SJCRH30 (cell line): ENCODE results near the gene ITGA6. TPM values are rescaled to one million over a fixed set of nuclear protein-coding genes. Genes with fewer than 3 reads are reported as not detected.

Source experiments
- DNase-seq, 2 experiments: peaks; one replicate each; pipeline ENCODE4 v3.0.0-alpha.2; 2015 to 2020
- H3K27ac ChIP-seq: fragments of 250-450 bp; sonication (Bioruptor Pico); 2 replicates; pipeline ENCODE4 v1.5.1; 2020; ENCODE audit warnings: mild to moderate bottlenecking, moderate library complexity
- H3K27me3 ChIP-seq: fragments of 250-450 bp; sonication (Bioruptor Pico); 2 replicates; pipeline ENCODE4 v1.5.1; 2020; ENCODE audit warnings: mild to moderate bottlenecking, moderate library complexity
- H3K36me3 ChIP-seq: fragments of 250-450 bp; sonication (Bioruptor Pico); 2 replicates; pipeline ENCODE4 v1.5.1; 2020; ENCODE audit warnings: mild to moderate bottlenecking, moderate library complexity
- H3K4me1 ChIP-seq: fragments of 250-450 bp; sonication (Bioruptor Pico); 2 replicates; pipeline ENCODE4 v1.5.1; 2020; ENCODE audit warnings: mild to moderate bottlenecking, moderate library complexity
- H3K4me3 ChIP-seq: fragments of 250-450 bp; sonication (Bioruptor Pico); 2 replicates; pipeline ENCODE4 v1.5.1; 2020; ENCODE audit warnings: mild to moderate bottlenecking, moderate library complexity
- H3K9me3 ChIP-seq: fragments of 250-450 bp; sonication (Bioruptor Pico); replicated peaks from 2 replicates; pipeline ENCODE4 v1.5.1; 2020; ENCODE audit warnings: mild to moderate bottlenecking, moderate library complexity
- total RNA-seq: library from RNA; depleted of rRNA; stranded (reverse); fragments of >200 nt; shearing (Covaris generic); gene quantifications from 2 replicates; pipeline ENCODE4 v1.2.3, GENCODE V29; 2014

The ITGA6 gene
- total RNA-seq, 1 experiment from 2014 or later: 57.8 TPM

DNA sequence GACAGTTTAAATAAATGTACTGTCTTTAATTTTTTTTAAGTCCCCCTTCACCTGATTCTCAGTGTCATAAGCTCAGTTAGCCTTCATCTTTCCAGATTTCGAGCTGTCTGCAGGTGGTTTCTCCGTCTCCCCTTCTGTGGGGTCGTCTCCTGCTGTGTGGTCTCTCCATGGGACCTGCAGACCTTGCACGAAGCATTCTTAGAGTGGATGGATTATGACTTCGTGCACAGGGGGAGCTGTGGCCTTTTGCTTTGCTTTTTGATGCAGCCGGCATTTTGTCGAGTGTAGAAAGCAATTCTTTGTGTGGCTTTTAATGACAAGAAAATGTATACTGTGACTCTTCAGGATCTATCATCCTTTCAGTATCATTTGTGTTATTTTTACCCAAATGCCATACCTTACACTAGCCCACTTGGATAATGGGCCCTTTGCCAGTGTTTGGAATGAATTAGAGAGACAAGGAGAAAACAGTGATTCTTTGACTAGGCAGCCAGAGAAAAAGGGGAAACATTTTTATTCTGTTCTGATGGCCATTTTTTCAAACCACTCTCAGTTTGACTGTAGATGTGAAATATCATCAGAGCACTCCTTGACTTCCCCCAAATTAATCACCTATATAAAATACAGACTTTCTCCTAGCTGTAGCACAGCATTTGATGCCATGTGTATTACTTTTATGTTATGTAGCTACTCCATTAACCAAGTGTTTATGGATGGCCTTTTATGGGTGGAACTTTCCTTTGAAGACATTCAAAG, 54.3 kb downstream of the ITGA6 start:
- H3K27me3 ChIP-seq: no peaks in the 10 kb centered on the region
- no peak overlapping the region for H3K4me3 ChIP-seq
- H3K4me1 ChIP-seq: no peaks in the 10 kb centered on the region
- no peak for DNase-seq
- H3K9me3 ChIP-seq: no peaks in the 10 kb centered on the region
- H3K36me3 ChIP-seq: no peaks in the 10 kb centered on the region; the same call in 1 of the 2 replicates
- no peak overlapping the region for H3K27ac ChIP-seq

DNA sequence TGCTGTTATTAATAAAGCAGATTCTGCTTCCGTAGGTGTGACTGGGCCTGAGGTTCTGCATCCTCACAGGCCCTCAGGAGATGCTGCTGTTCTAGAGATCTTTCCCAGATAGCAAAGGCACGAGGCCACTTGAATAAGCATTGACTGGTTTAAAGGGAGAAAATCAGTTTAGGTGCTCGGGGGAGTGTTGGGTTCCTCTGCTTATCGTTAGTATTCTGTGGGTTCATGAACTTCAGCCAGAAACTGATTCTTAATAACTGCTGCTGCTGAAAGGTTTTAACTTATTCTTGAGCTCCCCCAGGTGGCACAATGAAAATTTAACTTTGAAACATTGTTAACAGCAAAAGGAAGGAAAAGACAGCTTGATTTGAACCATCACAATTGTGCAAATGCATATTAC, 56.9 kb downstream of the ITGA6 start:
- DNase-seq: peak in 1 of 2 experiments; percentile 38
- no peaks in the 10 kb centered on the region for H3K27me3 ChIP-seq
- H3K4me1 ChIP-seq: no peaks in the 10 kb centered on the region
- no peaks in the 10 kb centered on the region for H3K9me3 ChIP-seq
- H3K36me3 ChIP-seq: peaks cover 11% of the 10 kb centered on the region; the same call in 1 of the 2 replicates
- H3K4me3 ChIP-seq: no peak overlapping the region
- H3K27ac ChIP-seq: no peak overlapping the region

DNA sequence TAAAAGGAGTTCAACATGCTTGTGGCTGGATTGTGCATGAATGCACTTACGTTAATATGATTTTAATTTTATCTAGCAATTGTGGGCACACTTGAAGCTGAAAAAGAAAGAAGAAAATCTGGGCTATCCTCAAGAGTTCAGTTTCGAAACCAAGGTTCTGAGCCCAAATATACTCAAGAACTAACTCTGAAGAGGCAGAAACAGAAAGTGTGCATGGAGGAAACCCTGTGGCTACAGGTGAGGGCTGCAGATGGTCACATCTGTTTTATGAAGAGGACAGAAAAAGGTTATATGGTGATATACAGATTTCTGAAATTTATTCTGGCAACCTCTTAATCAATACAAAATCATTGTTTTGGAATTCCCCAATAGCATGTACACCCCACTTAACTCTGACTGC, 57.3 kb downstream of the ITGA6 start:
- Histone ChIP-seq H3K27ac (no peak overlapping the region), H3K9me3 (no peaks in the 10 kb centered on the region), H3K4me3 (no peak overlapping the region), H3K36me3 (peaks cover 11% of the 10 kb centered on the region; the same call in 1 of the 2 replicates), H3K27me3 (no peaks in the 10 kb centered on the region), H3K4me1 (no peaks in the 10 kb centered on the region)
- no peak for DNase-seq

DNA sequence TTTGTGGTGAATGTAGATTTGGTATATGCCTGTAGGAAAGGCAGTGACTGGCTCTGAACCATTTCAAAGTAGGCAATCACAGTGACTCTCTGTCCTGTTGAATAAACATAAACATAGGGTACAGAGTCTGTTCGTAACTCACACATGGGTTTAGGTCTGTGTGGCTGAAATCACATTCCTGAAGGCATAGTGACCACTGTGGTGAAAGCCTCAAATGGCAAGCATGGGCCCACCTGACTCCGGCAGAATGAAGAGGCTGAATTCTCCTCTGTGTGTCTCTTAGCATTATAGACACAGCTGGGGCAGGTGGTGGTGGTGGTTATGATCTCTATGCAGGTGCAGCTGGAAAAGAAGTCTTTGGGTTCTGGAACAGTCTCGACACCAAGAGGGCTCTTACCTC, 61.2 kb downstream of the ITGA6 start:
- Histone ChIP-seq H3K27me3 (no peaks in the 10 kb centered on the region), H3K4me1 (no peaks in the 10 kb centered on the region), H3K27ac (no peak overlapping the region), H3K9me3 (no peaks in the 10 kb centered on the region), H3K36me3 (peaks cover 24% of the 10 kb centered on the region; the same call in 1 of the 2 replicates), H3K4me3 (no peak overlapping the region)
- DNase-seq: no peak

DNA sequence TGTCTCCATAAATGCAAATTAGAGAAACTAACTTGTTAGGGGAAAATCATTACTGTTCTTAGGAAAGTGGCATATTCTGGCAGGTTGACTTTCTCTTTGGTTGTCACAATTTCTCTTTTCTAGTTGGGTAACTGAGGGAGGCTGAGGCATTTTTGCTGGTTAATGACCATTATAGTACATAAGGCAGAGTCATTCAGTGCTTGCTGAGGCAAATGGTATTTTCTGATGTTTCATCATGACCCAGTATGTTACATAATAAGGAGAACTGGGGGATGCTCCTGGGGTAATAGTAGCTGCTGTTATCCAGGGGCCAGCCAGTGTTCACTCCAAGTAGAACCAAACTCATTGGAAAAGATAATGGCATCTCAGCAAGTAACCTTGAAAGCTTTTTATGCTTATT, 62.3 kb downstream of the ITGA6 start:
- no peaks in the 10 kb centered on the region for H3K4me1 ChIP-seq
- no peak for DNase-seq
- H3K36me3 ChIP-seq: peaks cover 25% of the 10 kb centered on the region; the same call in 1 of the 2 replicates
- H3K27me3 ChIP-seq: no peaks in the 10 kb centered on the region
- no peak overlapping the region for H3K4me3 ChIP-seq
- H3K27ac ChIP-seq: no peak overlapping the region
- H3K9me3 ChIP-seq: no peaks in the 10 kb centered on the region

DNA sequence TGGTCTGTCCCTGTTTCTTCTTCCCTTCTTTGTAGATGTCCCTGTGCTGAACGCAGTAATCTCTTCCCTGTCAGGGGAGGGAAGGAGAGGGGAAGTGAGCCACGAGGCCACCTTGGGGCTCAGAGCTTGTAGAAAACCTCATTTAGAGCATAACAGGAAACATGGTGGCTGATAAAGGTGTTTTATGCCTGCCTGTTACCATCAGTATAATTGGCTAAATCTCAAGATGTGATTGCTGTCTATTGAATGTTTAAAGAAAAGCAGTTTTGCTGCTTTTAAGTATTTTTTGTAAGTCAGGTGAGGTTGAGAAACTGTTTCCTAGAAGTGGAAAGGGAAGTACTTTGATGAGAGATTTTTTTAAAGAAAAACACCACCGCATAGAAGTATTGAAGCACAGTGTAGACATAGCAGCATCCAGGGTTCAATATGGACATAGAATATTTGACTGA, 68.8 kb downstream of the ITGA6 start:
- H3K27me3 ChIP-seq: no peaks in the 10 kb centered on the region
- H3K9me3 ChIP-seq: no peaks in the 10 kb centered on the region
- H3K27ac ChIP-seq: no peak overlapping the region
- H3K4me1 ChIP-seq: no peaks in the 10 kb centered on the region
- DNase-seq: no peak
- H3K4me3 ChIP-seq: no peak overlapping the region
- peaks cover 20% of the 10 kb centered on the region; the same call in 1 of the 2 replicates for H3K36me3 ChIP-seq

DNA sequence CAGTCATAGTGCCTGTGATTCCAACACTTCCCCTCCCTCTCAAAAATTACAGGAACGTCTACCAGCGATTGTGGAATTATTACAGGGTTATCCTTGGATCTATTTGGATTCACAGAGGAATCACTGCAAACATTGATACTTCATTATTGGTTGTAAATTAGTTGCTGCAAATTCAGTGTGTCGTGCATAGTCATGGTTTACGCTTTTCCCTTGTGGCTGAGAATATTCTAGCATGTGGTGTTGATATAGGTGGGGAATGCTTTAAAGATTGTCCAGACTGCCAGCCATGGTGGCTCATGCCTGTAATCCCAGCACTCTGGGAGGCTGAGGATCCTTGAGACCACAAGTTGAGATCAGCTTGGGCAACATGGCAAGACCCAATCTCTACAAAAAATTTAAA, 79.8 kb downstream of the ITGA6 start:
- H3K27me3 ChIP-seq: no peaks in the 10 kb centered on the region
- no peak overlapping the region for H3K27ac ChIP-seq

DNA sequence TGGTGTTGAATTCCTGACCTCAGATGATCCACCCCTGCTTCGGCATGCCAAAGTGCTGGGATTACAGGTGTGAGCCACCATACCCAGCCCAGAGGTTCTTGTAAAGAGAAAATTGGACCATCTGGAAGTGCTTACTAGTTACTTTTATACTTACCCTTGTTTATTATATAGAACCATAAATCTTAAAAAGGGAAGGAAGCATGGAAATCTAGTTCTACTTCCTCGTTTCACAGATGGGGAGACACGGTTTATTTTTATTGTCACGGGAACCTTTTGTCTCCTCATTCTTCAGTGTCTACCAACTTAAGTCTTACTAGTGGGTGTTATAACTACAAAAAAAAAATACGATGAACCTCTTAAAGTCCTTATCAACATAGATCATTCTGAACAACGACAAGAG, 82.7 kb downstream of the ITGA6 start:
- Histone ChIP-seq H3K27me3 (no peaks in the 10 kb centered on the region), H3K36me3 (no peaks in the 10 kb centered on the region), H3K4me1 (no peaks in the 10 kb centered on the region), H3K27ac (no peak overlapping the region), H3K9me3 (peaks cover 17% of the 10 kb centered on the region), H3K4me3 (no peak overlapping the region)
- no peak for DNase-seq

More for the DNA sequence above, 79.8 kb downstream of the ITGA6 start:
- DNase-seq: no peak
- Histone ChIP-seq H3K9me3 (peaks cover 7% of the 10 kb centered on the region), H3K36me3 (peaks cover 3% of the 10 kb centered on the region; the same call in 1 of the 2 replicates), H3K4me3 (no peak overlapping the region), H3K4me1 (no peaks in the 10 kb centered on the region)

DNA sequence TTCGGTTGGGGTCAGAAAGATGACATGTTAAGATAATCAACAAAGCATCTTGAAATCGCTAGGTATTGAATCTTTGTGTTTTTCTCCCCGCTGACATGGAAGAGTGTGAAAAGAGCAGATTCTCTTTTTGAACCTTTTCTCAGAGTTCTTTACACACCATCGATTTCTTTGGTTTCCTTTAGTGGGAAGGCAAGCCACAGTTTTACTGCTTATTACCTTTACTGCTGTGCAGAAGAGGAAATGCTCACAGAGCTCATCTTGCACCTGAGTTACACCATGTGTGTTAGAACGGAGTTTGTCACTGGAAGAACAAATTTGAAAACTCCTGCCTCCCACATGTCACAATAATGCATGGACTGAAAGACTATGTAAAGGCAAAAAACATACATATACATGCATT, 83.2 kb downstream of the ITGA6 start:
- no peak for DNase-seq
- no peaks in the 10 kb centered on the region for H3K36me3 ChIP-seq
- H3K9me3 ChIP-seq: peaks cover 17% of the 10 kb centered on the region
- no peak overlapping the region for H3K4me3 ChIP-seq
- H3K27ac ChIP-seq: no peak overlapping the region
- no peaks in the 10 kb centered on the region for H3K4me1 ChIP-seq
- H3K27me3 ChIP-seq: no peaks in the 10 kb centered on the region

DNA sequence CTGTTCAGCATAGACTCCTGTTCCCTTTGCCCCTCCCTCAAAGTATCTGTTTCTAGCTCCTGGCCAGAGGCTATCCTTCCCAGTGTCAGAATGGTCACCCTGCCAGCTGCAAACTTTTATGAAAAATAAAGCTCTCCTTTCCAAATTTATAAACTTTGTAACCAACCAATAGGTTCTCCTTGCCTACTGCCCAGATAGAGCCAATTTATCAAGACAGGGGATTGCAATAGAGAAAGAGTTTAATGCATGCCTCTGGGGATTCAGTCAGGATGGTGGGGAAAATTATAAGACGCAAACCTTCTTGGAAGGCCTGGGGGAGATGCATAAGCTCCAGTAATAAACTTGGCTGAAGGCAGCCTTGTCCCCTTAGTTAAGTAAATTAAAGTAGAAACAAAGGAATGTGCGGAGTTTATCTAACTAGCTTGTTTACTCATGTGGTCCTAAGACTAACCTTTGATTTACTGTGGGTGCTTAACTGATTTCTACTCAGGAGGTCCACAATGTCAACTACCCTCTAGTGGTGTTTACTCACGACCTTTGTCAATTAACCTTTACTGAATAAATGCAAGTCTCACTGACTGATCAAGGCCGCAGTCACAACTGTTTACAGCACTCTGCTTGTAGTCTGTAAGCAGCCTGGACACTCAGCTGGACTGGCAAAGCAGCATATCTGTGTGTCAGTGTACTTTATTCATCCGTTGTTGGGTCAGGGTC, 85.6 kb downstream of the ITGA6 start:
- H3K4me3 ChIP-seq: no peak overlapping the region
- H3K36me3 ChIP-seq: no peaks in the 10 kb centered on the region
- H3K27ac ChIP-seq: no peak overlapping the region
- H3K27me3 ChIP-seq: no peaks in the 10 kb centered on the region
- no peaks in the 10 kb centered on the region for H3K4me1 ChIP-seq
- peaks cover 17% of the 10 kb centered on the region for H3K9me3 ChIP-seq
- DNase-seq: no peak

DNA sequence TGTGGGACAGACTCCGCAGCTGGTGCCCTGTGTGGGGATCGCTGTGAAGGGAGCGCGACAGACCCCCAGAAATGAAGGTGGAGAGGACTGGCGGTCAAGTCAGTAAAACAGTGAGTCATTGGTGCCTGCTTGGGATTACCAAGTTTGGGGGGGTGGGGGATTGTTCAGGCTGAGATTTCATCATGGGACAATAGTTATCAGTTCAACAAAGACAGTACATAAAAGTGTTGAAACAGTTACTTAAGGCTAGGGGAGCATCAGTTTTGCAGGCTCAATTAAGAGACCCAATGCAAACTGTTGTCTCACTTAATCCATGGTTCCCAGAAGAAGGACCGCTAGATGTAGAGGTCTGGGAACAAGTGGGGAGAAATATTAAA, 86.1 kb downstream of the ITGA6 start:
- DNase-seq: no peak
- Histone ChIP-seq H3K4me1 (no peaks in the 10 kb centered on the region), H3K27me3 (no peaks in the 10 kb centered on the region), H3K9me3 (peaks cover 17% of the 10 kb centered on the region), H3K27ac (no peak overlapping the region), H3K36me3 (no peaks in the 10 kb centered on the region), H3K4me3 (no peak overlapping the region)

DNA sequence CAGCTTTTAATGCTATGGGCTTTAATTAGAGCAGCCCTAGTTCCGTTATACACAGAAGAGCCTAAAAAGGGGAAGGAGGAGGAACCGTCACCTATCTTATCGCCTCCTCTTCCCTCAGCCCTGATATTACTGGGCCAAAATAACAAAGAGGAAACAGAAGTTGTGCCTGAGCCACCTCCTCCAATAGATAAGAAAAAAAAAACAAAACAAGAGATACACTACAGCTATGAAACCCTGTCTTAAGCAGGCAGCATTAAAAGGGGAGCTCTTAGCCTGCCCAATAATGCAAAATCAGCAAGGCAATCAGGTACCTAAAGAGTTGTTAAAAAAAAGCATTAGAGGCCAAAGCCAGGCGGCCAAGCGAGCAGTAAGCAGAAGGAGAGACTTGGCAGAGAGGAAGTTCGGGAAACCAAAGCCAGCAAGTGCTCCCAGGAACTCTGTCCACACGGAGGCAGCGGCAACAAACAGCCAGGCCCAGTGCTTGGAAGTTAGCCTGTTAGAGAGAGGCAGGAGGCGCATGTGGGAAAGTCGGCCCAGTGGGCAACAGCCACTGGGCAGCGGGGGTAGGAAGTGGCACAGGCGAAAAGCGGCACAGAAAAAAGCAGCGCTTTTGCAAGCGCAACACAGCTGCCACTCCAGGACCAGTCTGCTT, 86.7 kb downstream of the ITGA6 start:
- H3K9me3 ChIP-seq: peaks cover 18% of the 10 kb centered on the region

DNA sequence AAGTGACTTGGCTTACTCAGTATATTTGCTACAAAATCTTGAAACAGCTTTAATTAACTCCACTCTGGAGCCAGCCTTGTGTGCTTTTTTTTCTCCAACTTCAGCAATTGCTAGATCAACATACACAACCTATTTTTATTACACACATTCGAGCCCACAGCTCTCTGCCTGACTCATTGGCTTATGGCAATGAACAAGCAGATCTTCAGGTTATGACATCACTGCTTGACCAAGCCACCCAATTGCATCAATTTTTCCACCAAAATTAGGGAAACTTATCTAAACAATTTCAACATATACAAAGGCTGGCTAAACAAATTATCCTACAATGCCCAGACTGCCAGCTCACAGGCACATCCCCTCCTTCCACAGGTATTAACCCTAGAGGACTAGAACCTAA, 88.9 kb downstream of the ITGA6 start:
- Histone ChIP-seq H3K9me3 (peaks cover 21% of the 10 kb centered on the region), H3K27me3 (no peaks in the 10 kb centered on the region), H3K27ac (no peak overlapping the region), H3K36me3 (no peaks in the 10 kb centered on the region), H3K4me3 (no peak overlapping the region), H3K4me1 (no peaks in the 10 kb centered on the region)
- DNase-seq: no peak

More for the DNA sequence above, 86.7 kb downstream of the ITGA6 start:
- Histone ChIP-seq H3K4me3 (no peak overlapping the region), H3K36me3 (no peaks in the 10 kb centered on the region), H3K4me1 (no peaks in the 10 kb centered on the region), H3K27me3 (no peaks in the 10 kb centered on the region), H3K27ac (no peak overlapping the region)
- no peak for DNase-seq

DNA sequence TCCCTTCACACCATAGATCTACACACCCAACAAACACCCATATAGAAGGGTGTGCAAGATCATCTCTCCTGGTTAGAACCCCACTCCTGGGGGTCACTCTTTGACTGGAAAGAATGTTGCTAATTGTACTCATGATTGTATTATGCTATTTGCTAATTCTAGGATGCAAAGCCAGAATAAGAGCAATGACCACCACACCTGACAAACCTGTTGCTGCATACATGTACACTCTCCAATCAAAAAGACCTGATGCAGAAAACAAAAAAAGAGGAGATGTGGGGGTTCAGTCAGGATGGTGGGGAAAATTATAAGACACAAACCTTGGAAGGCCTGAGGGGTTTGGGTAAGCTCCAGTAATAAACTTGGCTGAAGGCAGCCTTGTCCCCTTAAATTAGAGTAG, 91.6 kb downstream of the ITGA6 start:
- H3K9me3 ChIP-seq: peaks cover 5% of the 10 kb centered on the region; the same call in 1 of the 2 replicates
- H3K36me3 ChIP-seq: no peaks in the 10 kb centered on the region
- no peaks in the 10 kb centered on the region for H3K4me1 ChIP-seq
- H3K4me3 ChIP-seq: no peak overlapping the region
- no peak overlapping the region for H3K27ac ChIP-seq
- DNase-seq: no peak
- H3K27me3 ChIP-seq: no peaks in the 10 kb centered on the region

DNA sequence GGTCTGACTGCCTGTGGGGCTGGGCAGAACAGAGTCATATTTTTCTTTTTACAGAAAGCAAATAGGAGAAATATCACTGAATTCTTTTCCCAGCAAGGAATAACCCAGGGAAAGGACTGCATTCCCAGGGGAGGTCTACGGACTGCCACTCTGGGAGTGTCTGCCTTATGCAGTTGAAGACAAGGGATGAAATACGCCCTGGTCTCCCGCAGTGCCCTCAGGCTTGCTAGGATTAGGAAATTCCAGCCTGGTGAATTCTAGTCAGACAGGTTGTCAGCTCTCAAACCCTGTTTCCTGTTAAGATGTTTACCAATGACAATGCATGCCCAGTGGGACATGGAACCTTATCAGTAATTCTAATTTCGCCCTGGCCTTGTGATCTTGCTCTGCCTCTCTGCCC, 98.2 kb downstream of the ITGA6 start:
- Histone ChIP-seq H3K4me1 (no peaks in the 10 kb centered on the region), H3K36me3 (no peaks in the 10 kb centered on the region), H3K27me3 (no peaks in the 10 kb centered on the region), H3K27ac (no peak overlapping the region), H3K9me3 (no peaks in the 10 kb centered on the region), H3K4me3 (no peak overlapping the region)
- DNase-seq: peak; percentile 3 to 5
